Measurements from ENCODE around the gene PCDHA12.

PCDHA12 gene

GRCh38 chr5:140925806-140926442 is 50.8 kb downstream of the PCDHA12 start, which contains the start of gene PCDHAC1:
TSS of gene PCDHAC1 (plus strand) at chr5:140926299. CDS start at chr5:140926893, 594 bp downstream.
- Histone ChIP-seq H3K36me3 (ENCODE audit: insufficient read depth, low read length) (no peaks in the 10 kb centered on the region), H3K4me1 (ENCODE audit: control insufficient read depth, insufficient read depth, low read length, unreplicated experiment) (no peaks in the 10 kb centered on the region), H2AFZ (ENCODE audit: low read length, unreplicated experiment) (no peak within 1 kb of the TSS), H3K79me2 (ENCODE audit: control insufficient read depth, insufficient read depth, low read length, unreplicated experiment) (no peaks in the 10 kb centered on the region), H3K27me3 (ENCODE audit: insufficient read depth, low read length) (peaks cover 32% of the 10 kb centered on the region), H3K4me3 (ENCODE audit: low read depth, low read length) (peak within 1 kb of the TSS; percentile 37; the same call in 1 of the 2 replicates), H3K27ac (ENCODE audit: low read depth, low read length) (no peak within 1 kb of the TSS)

DNA sequence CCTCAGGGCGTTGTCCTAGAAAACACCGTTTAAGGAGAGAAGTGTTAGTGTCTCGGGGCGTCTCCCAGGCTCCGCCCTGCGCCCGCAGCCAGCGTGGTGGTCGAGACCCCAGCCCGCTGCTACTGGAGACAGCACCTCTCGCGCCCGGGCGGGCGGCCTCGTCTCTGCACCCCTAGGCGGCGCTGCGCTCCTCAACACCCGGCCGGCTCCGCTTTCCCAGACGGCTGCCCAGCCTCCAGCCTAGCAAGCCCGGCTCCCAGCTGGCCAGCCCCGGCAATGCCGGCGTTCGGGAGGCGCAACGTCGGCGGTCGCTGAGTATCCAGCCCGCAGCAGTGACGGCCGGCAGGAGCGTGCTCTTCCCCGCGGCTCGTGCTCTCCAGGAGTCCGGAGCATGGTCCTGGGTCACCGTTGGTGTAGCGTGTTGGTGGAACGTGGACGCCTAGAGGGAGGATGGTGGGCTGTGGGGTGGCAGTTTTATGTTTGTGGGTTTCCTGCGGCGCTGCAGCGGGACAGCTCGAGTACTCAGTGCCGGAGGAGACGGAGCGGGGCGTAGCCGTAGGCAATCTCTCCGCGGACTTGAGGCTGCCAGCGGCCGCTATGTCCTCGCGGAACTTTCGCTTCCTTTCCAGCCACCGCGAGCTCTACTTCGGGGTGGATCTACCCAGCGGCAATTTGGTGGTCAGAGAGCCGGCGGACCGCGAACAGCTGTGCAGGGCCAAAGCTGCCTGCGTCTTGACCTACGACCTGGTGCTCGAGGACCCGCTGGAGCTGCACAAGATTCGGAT is 51.5 kb downstream of the PCDHA12 start:
- H3K4me1 ChIP-seq (ENCODE audit: control insufficient read depth, insufficient read depth, low read length, unreplicated experiment), result no peaks in the 10 kb centered on the region
- H3K36me3 ChIP-seq (ENCODE audit: insufficient read depth, low read length), result no peaks in the 10 kb centered on the region
- H3K27ac ChIP-seq (ENCODE audit: low read depth, low read length), result no peak overlapping the region
- peak overlapping the region; percentile 37; the same call in 1 of the 2 replicates for H3K4me3 ChIP-seq (ENCODE audit: low read depth, low read length)
- H3K79me2 ChIP-seq (ENCODE audit: control insufficient read depth, insufficient read depth, low read length, unreplicated experiment), result no peaks in the 10 kb centered on the region
- no peak overlapping the region for H2AFZ ChIP-seq (ENCODE audit: low read length, unreplicated experiment)
- H3K27me3 ChIP-seq (ENCODE audit: insufficient read depth, low read length), result peaks cover 32% of the 10 kb centered on the region

GRCh38 chr5:140927228-140927573 is 52.1 kb downstream of the PCDHA12 start:
- H3K79me2 ChIP-seq (ENCODE audit: control insufficient read depth, insufficient read depth, low read length, unreplicated experiment), result no peaks in the 10 kb centered on the region
- no peak overlapping the region for H3K27ac ChIP-seq (ENCODE audit: low read depth, low read length)
- no peaks in the 10 kb centered on the region for H3K4me1 ChIP-seq (ENCODE audit: control insufficient read depth, insufficient read depth, low read length, unreplicated experiment)
- H3K4me3 ChIP-seq (ENCODE audit: low read depth, low read length), result peak overlapping the region; percentile 37; the same call in 1 of the 2 replicates
- no peaks in the 10 kb centered on the region for H3K36me3 ChIP-seq (ENCODE audit: insufficient read depth, low read length)
- H3K27me3 ChIP-seq (ENCODE audit: insufficient read depth, low read length), result peaks cover 32% of the 10 kb centered on the region
- no peak overlapping the region for H2AFZ ChIP-seq (ENCODE audit: low read length, unreplicated experiment)

Data from ACC112 (cell line).